GM19455 (cell line): ENCODE results near the gene DMTF1.
"Not testable (repeated sequence)": the region's sequence is repeated elsewhere in the genome, so short reads cannot be mapped to it uniquely, and the experiment has no call there.

Source experiments
- ATAC-seq: cut with Tn5 transposase; IDR thresholded peaks from one replicate; pipeline ENCODE4 v1.9.1; 2021; ENCODE audit not compliant: unreplicated experiment

The DMTF1 gene

DNA sequence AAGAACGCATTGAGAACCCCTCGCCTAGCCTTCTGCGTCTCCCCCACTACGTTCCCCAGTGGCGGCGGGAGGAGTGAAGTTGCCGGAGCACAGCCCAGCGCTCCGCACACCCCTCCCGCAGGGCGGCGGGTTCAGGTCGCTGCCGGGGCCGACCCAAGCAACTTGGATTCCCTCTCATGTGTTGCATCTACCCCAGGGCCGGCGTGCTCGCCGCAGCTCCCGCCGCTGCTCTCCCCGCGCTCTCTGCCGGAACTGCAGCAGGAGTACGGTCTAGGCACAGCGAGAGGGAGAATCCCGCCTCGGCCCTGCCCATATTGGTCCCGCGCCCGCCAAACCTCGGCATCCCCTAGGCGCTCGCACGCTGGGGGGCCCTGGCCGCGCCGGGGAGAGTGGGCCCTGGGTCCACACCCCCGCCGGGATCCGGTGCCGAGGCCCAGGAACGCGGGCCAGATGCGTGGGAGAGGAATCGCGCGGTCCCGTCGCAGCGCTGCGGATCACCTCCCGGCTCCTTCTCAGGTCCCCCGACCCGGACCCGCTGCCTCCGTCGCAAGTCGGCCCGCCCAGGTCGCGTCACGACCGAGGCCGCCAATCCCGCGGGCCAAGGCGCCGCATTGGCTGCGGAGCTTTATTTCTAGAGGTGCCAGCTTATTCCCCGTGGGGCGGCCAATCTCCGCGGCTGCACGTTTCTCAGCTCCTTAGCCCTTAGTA is 67.9 kb downstream of the DMTF1 start:
- ATAC-seq = peak; percentile 40

GRCh38 chr7:87220734-87221215 is 68.5 kb downstream of the DMTF1 start:
- no peak for ATAC-seq

- no peak for ATAC-seq
Measured at GRCh38 chr7:87223666-87224065, 71.4 kb downstream of the DMTF1 start.

DNA sequence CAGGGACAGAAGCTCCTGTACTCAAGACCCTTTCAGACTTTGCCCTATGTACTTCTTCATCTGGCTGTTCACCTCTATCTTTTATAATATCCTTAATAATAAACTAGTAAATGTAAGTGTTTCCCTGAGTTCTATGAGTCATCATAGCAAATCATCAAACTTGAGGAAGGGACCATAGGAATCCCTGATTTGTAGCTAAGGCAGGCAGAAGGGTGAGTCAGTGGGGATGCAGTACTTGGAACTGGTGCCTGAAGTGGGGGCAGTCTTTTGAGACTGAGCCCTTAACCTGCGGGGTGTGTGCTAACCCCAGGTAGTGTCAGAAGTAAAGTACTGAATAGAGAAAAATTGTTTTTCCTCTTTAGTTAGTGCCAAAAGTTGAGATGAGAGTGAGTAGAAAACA is 73.4 kb downstream of the DMTF1 start:
- ATAC-seq = no peak

GRCh38 chr7:87226495-87226894 is 74.2 kb downstream of the DMTF1 start:
- ATAC-seq = no peak

DNA sequence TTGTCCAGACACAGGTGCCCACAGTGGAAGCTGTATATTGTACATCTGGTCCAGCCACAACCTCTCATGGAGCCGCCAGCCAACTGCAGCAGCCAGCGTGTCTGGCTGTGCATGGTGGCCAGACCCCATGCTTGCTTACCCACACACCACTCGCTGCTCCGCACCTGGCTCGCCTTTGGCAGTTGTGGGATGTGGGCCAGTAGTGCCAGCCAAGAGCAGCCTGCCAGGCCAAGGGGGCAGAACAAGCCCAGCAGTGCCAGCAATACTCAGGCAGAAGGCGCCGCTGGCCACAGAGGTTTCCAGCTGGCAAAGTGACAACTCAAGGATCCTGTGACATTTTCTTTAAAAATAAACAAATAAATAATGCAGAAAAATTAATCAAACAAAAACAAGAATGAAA is 79.0 kb downstream of the DMTF1 start:
- no peak for ATAC-seq

DNA sequence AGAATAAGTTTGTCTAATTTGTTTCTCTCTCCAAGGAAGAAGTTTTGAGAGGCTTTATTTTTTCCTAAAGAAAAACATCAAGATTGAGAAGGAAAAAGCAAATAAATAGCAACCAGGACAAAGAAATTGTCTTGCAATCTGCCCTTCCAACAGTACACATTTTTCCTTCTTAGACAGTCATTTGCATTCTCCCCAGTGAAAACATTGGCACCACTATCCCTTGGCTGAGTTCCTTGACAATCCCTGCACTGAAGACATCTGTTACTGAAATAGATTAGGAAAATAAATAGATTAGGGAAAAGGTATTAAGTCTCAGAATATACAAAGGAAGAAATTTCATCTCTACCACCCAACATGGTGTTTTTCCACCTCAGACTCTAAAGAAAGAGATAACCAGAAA is 79.5 kb downstream of the DMTF1 start:
- ATAC-seq = no peak

- ATAC-seq = no peak
Measured at GRCh38 chr7:87234949-87235348, 82.7 kb downstream of the DMTF1 start.

- ATAC-seq = not testable (repeated sequence)
Measured at GRCh38 chr7:87238464-87239051, 86.3 kb downstream of the DMTF1 start.

DNA sequence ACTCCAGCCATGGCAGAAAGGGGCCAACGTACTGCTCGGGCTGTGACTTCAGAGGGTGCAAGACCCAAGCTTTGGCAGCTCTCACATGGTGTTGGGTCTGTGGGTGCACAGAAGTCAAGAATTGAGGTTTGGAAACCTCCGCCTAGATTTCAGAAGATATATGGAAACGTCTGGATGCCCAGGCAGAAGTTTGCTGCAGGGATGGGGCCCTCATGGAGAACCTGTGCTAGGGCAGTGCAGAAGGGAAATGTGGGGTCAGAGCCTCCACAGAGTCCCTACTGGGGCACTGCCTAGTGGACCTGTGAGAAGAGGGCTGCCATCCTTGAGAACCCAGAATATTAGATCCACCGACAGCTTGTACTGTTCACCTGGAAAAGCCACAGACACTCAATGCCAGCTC is 93.4 kb downstream of the DMTF1 start:
- not testable (repeated sequence) for ATAC-seq
